GM18508 (cell line): ENCODE data around the gene MCRS1.
"Not testable (repeated sequence)": the region's sequence is repeated elsewhere in the genome, so short reads cannot be mapped to it uniquely, and the experiment has no call there.

ENCODE experiments used
- ATAC-seq: cut with Tn5 transposase; IDR thresholded peaks from one replicate; pipeline ENCODE4 v1.9.1; 2021; ENCODE audit warnings: moderate number of reproducible peaks; ENCODE audit not compliant: insufficient read depth, unreplicated experiment

Gene MCRS1

GRCh38 chr12:49543221-49543913 lies 24.6 kb downstream of the MCRS1 start:
- no peak for ATAC-seq

GRCh38 chr12:49542592-49543160 lies 25.3 kb downstream of the MCRS1 start:
- no peak for ATAC-seq

- no peak for ATAC-seq
Observed at GRCh38 chr12:49541911-49542505, 25.9 kb downstream of the MCRS1 start.

GRCh38 chr12:49541140-49541861 lies 26.6 kb downstream of the MCRS1 start:
- ATAC-seq, result no peak

- ATAC-seq, result no peak
Observed at GRCh38 chr12:49540229-49541139, 27.5 kb downstream of the MCRS1 start.

- no peak for ATAC-seq
Observed at GRCh38 chr12:49539406-49540228, 28.3 kb downstream of the MCRS1 start.

GRCh38 chr12:49538510-49539403 lies 29.2 kb downstream of the MCRS1 start, which contains the start of gene KCNH3:
Gene KCNH3, plus strand, starts transcription at chr12:49539030. Its CDS starts 387 bp downstream, at chr12:49539417.
- no peak for ATAC-seq

GRCh38 chr12:49537752-49538509 lies 30.0 kb downstream of the MCRS1 start:
- no peak for ATAC-seq

- ATAC-seq, result no peak
Observed at GRCh38 chr12:49537231-49537751, 30.7 kb downstream of the MCRS1 start.

GRCh38 chr12:49536526-49537071 lies 31.3 kb downstream of the MCRS1 start:
- no peak for ATAC-seq

GRCh38 chr12:49535921-49536525 lies 31.9 kb downstream of the MCRS1 start:
- no peak for ATAC-seq

- no peak for ATAC-seq
Observed at GRCh38 chr12:49534731-49535278, 33.1 kb downstream of the MCRS1 start.

- not testable (repeated sequence) for ATAC-seq
Observed at GRCh38 chr12:49534122-49534521, 33.8 kb downstream of the MCRS1 start.

- ATAC-seq, result no peak
Observed at GRCh38 chr12:49533331-49533730, 34.6 kb downstream of the MCRS1 start.

- ATAC-seq, result no peak
Observed at GRCh38 chr12:49531745-49532144, 36.2 kb downstream of the MCRS1 start.

GRCh38 chr12:49529414-49529813 lies 38.5 kb downstream of the MCRS1 start:
- no peak for ATAC-seq
